MM.1S (cell line): Measurements from ENCODE around the gene ARHGAP42.

Source experiments
- DNase-seq: peaks from one replicate; pipeline ENCODE4 v3.0.0-alpha.2; 2015
- H2AFZ ChIP-seq: fragments of 300-600 bp; sonication (generic); 2 replicates; pipeline ENCODE4 v1.6.0; 2016; ENCODE audit warnings: antibody characterized with exemption, low read length
- H3F3A ChIP-seq: fragments of 300-600 bp; sonication (generic); 2 replicates; pipeline ENCODE4 v1.6.1; 2016; ENCODE audit warnings: mild to moderate bottlenecking, antibody characterized with exemption, low read length, moderate library complexity, mixed read lengths; ENCODE audit not compliant: insufficient read depth
- H3K27ac ChIP-seq: fragments of 300-600 bp; sonication (generic); 2 replicates; pipeline ENCODE4 v1.5.1; 2016; ENCODE audit warnings: mild to moderate bottlenecking, low read length
- H3K27me3 ChIP-seq: fragments of 300-600 bp; sonication (generic); replicated peaks from 2 replicates; pipeline ENCODE4 v1.6.0; 2016; ENCODE audit warnings: low read length; ENCODE audit not compliant: insufficient read depth
- H3K36me3 ChIP-seq: fragments of 300-600 bp; sonication (generic); replicated peaks from 2 replicates; pipeline ENCODE4 v1.6.1; 2016; ENCODE audit warnings: mild to moderate bottlenecking, low read length, mixed read lengths; ENCODE audit not compliant: insufficient read depth
- H3K4me1 ChIP-seq: fragments of 300-600 bp; sonication (generic); 2 replicates; pipeline ENCODE4 v1.6.1; 2016; ENCODE audit warnings: low read length, mixed read lengths
- H3K4me2 ChIP-seq: fragments of 300-600 bp; sonication (generic); 2 replicates; pipeline ENCODE4 v1.6.0; 2016; ENCODE audit warnings: low read depth, low read length
- H3K4me3 ChIP-seq: fragments of 300-600 bp; sonication (generic); 2 replicates; pipeline ENCODE4 v1.5.1; 2016; ENCODE audit warnings: low read length, mixed read lengths
- H3K79me2 ChIP-seq: fragments of 300-600 bp; sonication (generic); 2 replicates; pipeline ENCODE4 v1.6.1; 2016; ENCODE audit warnings: mixed run types, low read length, mixed read lengths
- H3K9ac ChIP-seq: fragments of 300-600 bp; sonication (generic); 2 replicates; pipeline ENCODE4 v1.6.1; 2016; ENCODE audit warnings: low read length, mixed read lengths
- H3K9me2 ChIP-seq: fragments of 300-600 bp; sonication (generic); replicated peaks from 2 replicates; pipeline ENCODE4 v1.6.1; 2016; ENCODE audit warnings: mild to moderate bottlenecking, low read length, mixed read lengths; ENCODE audit not compliant: insufficient read depth
- H3K9me3 ChIP-seq: fragments of 300-600 bp; sonication (generic); replicated peaks from 2 replicates; pipeline ENCODE4 v1.6.1; 2016; ENCODE audit warnings: mild to moderate bottlenecking, low read length, mixed read lengths; ENCODE audit not compliant: insufficient read depth
- H4K20me1 ChIP-seq: fragments of 300-600 bp; sonication (generic); 2 replicates; pipeline ENCODE4 v1.6.1; 2016; ENCODE audit warnings: mild to moderate bottlenecking, low read length, moderate library complexity, mixed read lengths; ENCODE audit not compliant: insufficient read depth
- EZH2 ChIP-seq: fragments of 300-600 bp; sonication (generic); optimal IDR thresholded peaks from 2 replicates; pipeline ENCODE3; 2017; ENCODE audit warnings: low read depth, mild to moderate bottlenecking, antibody characterized with exemption, low read length, mixed read lengths
- EZH2phosphoT487 ChIP-seq: fragments of 300-600 bp; sonication (generic); IDR thresholded peaks from 2 replicates; pipeline ENCODE4 v1.6.1; 2018; ENCODE audit warnings: antibody characterized with exemption, low read length
- TF ChIP-seq, protein P1 (sequence below): fragments of 300-600 bp; sonication (generic); IDR thresholded peaks from 2 replicates; pipeline ENCODE4 v1.5.1; 2016; ENCODE audit warnings: antibody characterized with exemption, low read length, mixed read lengths

ARHGAP42 gene

DNA sequence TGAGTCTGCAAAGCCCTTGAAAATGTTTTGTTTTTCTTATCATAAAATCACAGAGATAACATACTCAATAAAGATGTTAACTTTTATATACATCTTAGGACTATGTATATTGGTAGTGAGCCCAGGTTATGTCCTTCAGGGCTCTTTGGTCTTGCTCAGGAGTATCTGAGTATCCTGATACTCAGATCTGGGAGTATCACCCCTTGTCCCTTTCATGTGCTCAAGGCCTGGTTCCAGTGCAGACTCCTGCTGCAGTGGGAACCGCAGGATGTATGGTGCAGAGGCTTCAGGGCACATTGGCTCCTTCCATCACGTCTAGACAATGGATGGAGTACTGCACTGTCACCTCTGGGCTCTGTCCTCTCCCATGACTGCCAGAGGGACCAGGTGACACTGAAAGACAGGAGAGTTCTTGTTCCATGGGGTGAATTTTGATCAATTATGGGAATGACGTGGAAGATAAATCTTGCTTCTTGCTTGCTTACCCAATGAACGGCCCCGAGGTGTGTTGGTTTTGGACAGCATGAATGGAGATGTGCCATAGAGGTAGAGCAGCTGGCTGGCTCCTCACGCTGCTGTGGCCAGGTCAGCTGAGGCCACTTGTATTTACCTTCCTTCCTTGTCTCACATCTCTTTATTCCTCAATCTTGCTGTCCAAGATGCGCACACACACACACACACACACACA lies 215.5 kb downstream of the ARHGAP42 start:
- Histone ChIP-seq H3K4me1 (no peaks in the 10 kb centered on the region), H3K36me3 (no peaks in the 10 kb centered on the region), H3K79me2 (no peaks in the 10 kb centered on the region), H4K20me1 (no peaks in the 10 kb centered on the region), H3K9me3 (no peaks in the 10 kb centered on the region), H3K4me3 (no peak overlapping the region), H3K27ac (no peak overlapping the region), H3K4me2 (no peak overlapping the region), H3K9ac (no peak overlapping the region), H2AFZ (no peak overlapping the region), H3K9me2 (no peaks in the 10 kb centered on the region), H3K27me3 (peaks cover 12% of the 10 kb centered on the region), H3F3A (no peaks in the 10 kb centered on the region)
- TF ChIP-seq, protein P1, sequence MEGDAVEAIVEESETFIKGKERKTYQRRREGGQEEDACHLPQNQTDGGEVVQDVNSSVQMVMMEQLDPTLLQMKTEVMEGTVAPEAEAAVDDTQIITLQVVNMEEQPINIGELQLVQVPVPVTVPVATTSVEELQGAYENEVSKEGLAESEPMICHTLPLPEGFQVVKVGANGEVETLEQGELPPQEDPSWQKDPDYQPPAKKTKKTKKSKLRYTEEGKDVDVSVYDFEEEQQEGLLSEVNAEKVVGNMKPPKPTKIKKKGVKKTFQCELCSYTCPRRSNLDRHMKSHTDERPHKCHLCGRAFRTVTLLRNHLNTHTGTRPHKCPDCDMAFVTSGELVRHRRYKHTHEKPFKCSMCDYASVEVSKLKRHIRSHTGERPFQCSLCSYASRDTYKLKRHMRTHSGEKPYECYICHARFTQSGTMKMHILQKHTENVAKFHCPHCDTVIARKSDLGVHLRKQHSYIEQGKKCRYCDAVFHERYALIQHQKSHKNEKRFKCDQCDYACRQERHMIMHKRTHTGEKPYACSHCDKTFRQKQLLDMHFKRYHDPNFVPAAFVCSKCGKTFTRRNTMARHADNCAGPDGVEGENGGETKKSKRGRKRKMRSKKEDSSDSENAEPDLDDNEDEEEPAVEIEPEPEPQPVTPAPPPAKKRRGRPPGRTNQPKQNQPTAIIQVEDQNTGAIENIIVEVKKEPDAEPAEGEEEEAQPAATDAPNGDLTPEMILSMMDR = no peak
- TF ChIP-seq EZH2 (no peak), EZH2phosphoT487 (no peak)
- DNase-seq = no peak

DNA sequence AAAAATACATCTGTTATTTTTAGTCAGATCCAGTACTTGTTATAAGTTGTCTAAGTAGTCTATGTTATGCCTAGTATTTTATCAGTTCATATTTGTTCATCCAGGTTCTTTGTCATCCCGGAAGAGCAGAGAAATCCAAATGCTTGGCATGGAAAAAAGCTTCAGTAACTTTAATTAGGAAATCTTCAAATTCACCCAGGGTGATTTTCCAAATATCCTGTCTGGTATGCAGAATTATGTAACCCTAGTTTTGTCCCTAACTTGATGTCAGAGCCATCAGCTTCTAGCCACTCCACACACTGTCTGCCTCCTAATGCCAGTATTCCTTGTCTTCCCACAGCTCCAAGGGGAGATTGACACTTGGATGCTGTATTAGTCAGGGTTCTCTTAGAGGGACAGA lies 216.2 kb downstream of the ARHGAP42 start:
- Histone ChIP-seq H3K4me2 (no peak overlapping the region), H3K9me3 (no peaks in the 10 kb centered on the region), H4K20me1 (no peaks in the 10 kb centered on the region), H3K79me2 (no peaks in the 10 kb centered on the region), H3K27me3 (peaks cover 14% of the 10 kb centered on the region), H3K9ac (no peak overlapping the region), H3K9me2 (no peaks in the 10 kb centered on the region), H3K4me3 (no peak overlapping the region), H3K27ac (no peak overlapping the region), H3K4me1 (peaks cover 3% of the 10 kb centered on the region), H2AFZ (no peak overlapping the region), H3F3A (peaks cover under 1% of the 10 kb centered on the region; the same call in 1 of the 2 replicates), H3K36me3 (no peaks in the 10 kb centered on the region)
- DNase-seq = no peak
- no peak for TF ChIP-seq EZH2phosphoT487
- TF ChIP-seq, protein P1 = no peak
- TF ChIP-seq EZH2 = no peak

DNA sequence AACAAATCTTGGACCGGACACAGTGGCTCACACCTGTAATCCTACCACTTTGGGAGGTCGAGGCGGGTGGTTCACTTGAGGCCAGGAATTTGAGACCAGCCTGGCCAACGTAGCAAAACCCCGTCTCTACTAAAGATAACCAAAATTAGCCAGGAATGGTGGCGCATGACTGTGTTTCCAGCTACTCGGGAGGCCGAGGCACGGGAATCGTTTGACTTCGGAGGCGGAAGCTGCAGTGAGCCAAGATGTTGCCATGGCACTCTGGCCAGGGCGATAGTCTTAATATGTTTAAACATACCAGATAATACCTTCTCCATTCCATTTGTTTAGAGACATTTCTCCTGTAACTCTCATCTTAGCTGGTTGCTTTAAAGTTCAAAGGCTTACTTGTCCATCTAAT lies 218.6 kb downstream of the ARHGAP42 start:
- DNase-seq = no peak
- Histone ChIP-seq H3K27me3 (peaks cover 14% of the 10 kb centered on the region), H4K20me1 (no peaks in the 10 kb centered on the region), H3K9me3 (no peaks in the 10 kb centered on the region), H3K9ac (no peak overlapping the region), H3K27ac (no peak overlapping the region), H3K9me2 (no peaks in the 10 kb centered on the region), H3K79me2 (no peaks in the 10 kb centered on the region), H3F3A (peaks cover 17% of the 10 kb centered on the region), H3K4me3 (no peak overlapping the region), H3K36me3 (no peaks in the 10 kb centered on the region), H3K4me2 (no peak overlapping the region), H2AFZ (no peak overlapping the region), H3K4me1 (peaks cover 22% of the 10 kb centered on the region)
- TF ChIP-seq EZH2phosphoT487 (no peak), EZH2 (no peak)
- TF ChIP-seq, protein P1 = no peak
